ENCODE results near the gene FILIP1. TPM values are rescaled to one million over a fixed set of nuclear protein-coding genes. Genes with fewer than 3 reads are reported as not detected.

FILIP1 gene
- total and polyA plus RNA-seq, 12 donors: 16.8 to 269 (median 181) TPM

- ATAC-seq (no peak), DNase-seq (no peak)
- peaks cover 0 to 57% (median 16%) of the 10 kb centered on the region in 9 donors for H3K4me1 ChIP-seq
- peak overlapping the region in 3 of 10 donors; percentile 19 to 53 (median 20) for H3K27ac ChIP-seq
- peaks cover 0 to 8% (median 0%) of the 10 kb centered on the region in 11 donors for H3K9me3 ChIP-seq
- WGBS, 2 donors: 57 to 72% methylated on average over 3 of the region's 3 CpGs
- H3K4me3 ChIP-seq: no peak overlapping the region
- no peaks in the 10 kb centered on the region for H3K36me3 ChIP-seq
- no peaks in the 10 kb centered on the region for H3K27me3 ChIP-seq
- TF ChIP-seq, protein P1, sequence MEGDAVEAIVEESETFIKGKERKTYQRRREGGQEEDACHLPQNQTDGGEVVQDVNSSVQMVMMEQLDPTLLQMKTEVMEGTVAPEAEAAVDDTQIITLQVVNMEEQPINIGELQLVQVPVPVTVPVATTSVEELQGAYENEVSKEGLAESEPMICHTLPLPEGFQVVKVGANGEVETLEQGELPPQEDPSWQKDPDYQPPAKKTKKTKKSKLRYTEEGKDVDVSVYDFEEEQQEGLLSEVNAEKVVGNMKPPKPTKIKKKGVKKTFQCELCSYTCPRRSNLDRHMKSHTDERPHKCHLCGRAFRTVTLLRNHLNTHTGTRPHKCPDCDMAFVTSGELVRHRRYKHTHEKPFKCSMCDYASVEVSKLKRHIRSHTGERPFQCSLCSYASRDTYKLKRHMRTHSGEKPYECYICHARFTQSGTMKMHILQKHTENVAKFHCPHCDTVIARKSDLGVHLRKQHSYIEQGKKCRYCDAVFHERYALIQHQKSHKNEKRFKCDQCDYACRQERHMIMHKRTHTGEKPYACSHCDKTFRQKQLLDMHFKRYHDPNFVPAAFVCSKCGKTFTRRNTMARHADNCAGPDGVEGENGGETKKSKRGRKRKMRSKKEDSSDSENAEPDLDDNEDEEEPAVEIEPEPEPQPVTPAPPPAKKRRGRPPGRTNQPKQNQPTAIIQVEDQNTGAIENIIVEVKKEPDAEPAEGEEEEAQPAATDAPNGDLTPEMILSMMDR (IDR thresholded peaks at IDR 0.05): no peak
- intact Hi-C loops (cut with DNase I): loop anchor here in 5 of 10 donors (5.0 to 10.0 kb wide), 5 partner anchors 138 to 236 kb away; no protein-coding TSS in a partner anchor
Measured at GRCh38 chr6:75502884-75503283, 9.3 kb upstream of the FILIP1 start.

- WGBS, 2 donors: 62 to 79% methylated on average over 4 of the region's 4 CpGs
- no peak overlapping the region for H3K4me3 ChIP-seq
- no peaks in the 10 kb centered on the region for H3K9me3 ChIP-seq
- ATAC-seq (no peak), DNase-seq (no peak)
- TF ChIP-seq, protein P1 (IDR thresholded peaks at IDR 0.05): no peak
- no peaks in the 10 kb centered on the region for H3K36me3 ChIP-seq
- peak overlapping the region in 3 of 10 donors; percentile 9 to 27 (median 21) for H3K27ac ChIP-seq
- peaks cover 0 to 65% (median 18%) of the 10 kb centered on the region in 9 donors for H3K4me1 ChIP-seq
- intact Hi-C loops (cut with DNase I): loop anchor here in 5 of 10 donors (5.0 to 10.0 kb wide), 5 partner anchors 137 to 234 kb away; no protein-coding TSS in a partner anchor
- no peaks in the 10 kb centered on the region for H3K27me3 ChIP-seq
Measured at GRCh38 chr6:75501756-75502155, 8.2 kb upstream of the FILIP1 start.

DNA sequence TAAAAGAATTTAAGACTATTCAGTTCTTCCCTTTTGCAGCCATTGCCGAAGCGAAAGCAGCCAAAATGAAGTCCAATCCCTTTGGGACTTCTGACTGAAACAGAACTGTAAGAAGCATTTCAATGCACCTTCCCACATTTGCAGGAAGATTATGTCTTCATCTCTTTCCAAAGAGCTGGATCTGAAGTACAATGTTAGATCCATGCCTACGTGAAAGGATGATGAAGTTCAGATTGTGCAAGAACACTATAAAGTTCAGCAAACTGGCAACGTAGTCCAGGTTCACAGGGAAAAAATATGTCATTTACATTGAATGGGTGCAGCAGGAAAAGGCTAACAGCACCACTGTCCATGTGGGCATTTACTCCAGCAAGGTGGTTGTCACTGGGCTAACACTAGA lies 6.0 kb upstream of the FILIP1 start:
- intact Hi-C loops (cut with DNase I): loop anchor here in 6 of 10 donors (5.0 to 10.0 kb wide), 7 partner anchors 65 to 232 kb away; no protein-coding TSS in a partner anchor
- peaks cover 0 to 81% (median 33%) of the 10 kb centered on the region in 9 donors for H3K4me1 ChIP-seq
- TF ChIP-seq, protein P1 (IDR thresholded peaks at IDR 0.05): no peak
- H3K27ac ChIP-seq: no peak overlapping the region
- no peak for DNase-seq
- peak overlapping the region in 2 of 10 donors; percentile 6 to 15 for H3K4me3 ChIP-seq
- no peaks in the 10 kb centered on the region for H3K27me3 ChIP-seq
- 72 to 75% methylated on average over 4 of the region's 4 CpGs for WGBS, 2 donors
- H3K36me3 ChIP-seq: no peaks in the 10 kb centered on the region
- no peak for ATAC-seq
- no peaks in the 10 kb centered on the region for H3K9me3 ChIP-seq

- 49 to 52% methylated on average over 1 of the region's 1 CpG for WGBS, 2 donors
- DNase-seq: no peak
- no peaks in the 10 kb centered on the region for H3K27me3 ChIP-seq
- H3K27ac ChIP-seq: peak overlapping the region in 2 of 10 donors; percentile 6 to 27
- TF ChIP-seq, protein P1 (IDR thresholded peaks at IDR 0.05): no peak
- H3K9me3 ChIP-seq: no peaks in the 10 kb centered on the region
- no peaks in the 10 kb centered on the region for H3K36me3 ChIP-seq
- H3K4me3 ChIP-seq: no peak overlapping the region
- intact Hi-C loops (cut with DNase I): loop anchor here in 3 of 10 donors (5.0 to 10.0 kb wide), 2 partner anchors 64 to 132 kb away; no protein-coding TSS in a partner anchor
- no peak for ATAC-seq
- H3K4me1 ChIP-seq: peaks cover 0 to 86% (median 39%) of the 10 kb centered on the region in 9 donors
Measured at GRCh38 chr6:75498862-75499261, 5.3 kb upstream of the FILIP1 start.

All from heart right ventricle (tissue), 16 donors.